ENCODE data around the gene UBE2U. TPM values are rescaled to one million over a fixed set of nuclear protein-coding genes. Genes with fewer than 3 reads are reported as not detected.

The UBE2U gene
- total and polyA plus RNA-seq, 2 of the 8 experiments (the other 6 are each of a cell fraction or from before 2014, with no cell fraction given): not detected

- Histone ChIP-seq H3K23ac (ENCODE audit: insufficient read length) (no peak overlapping the region), H2BK15ac (ENCODE audit: low read length) (no peak overlapping the region), H3K79me2 (ENCODE audit: control insufficient read depth in 1 of 2, insufficient read depth in 2 of 2, low read length in 2 of 2) (no peaks in the 10 kb centered on the region), H2AK5ac (ENCODE audit: low read depth, low read length) (no peak overlapping the region), H2BK120ac (replicated peaks; ENCODE audit: low read depth, low read length) (no peak overlapping the region), H4K8ac (ENCODE audit: extremely low read depth, insufficient read depth, low read length) (no peak overlapping the region), H4K91ac (replicated peaks; ENCODE audit: insufficient read length, low read length) (no peak overlapping the region), H2BK20ac (ENCODE audit: low read length) (no peak overlapping the region), H3K23me2 (ENCODE audit: low read depth, low read length) (no peaks in the 10 kb centered on the region), H3K14ac (ENCODE audit: insufficient read length) (no peak overlapping the region), H3K4me2 (ENCODE audit: insufficient read depth in 1 of 2, low read depth in 2 of 2, low read length in 2 of 2) (no peak overlapping the region), H3K27me3 (replicated peaks in 1 of 4; ENCODE audit: control insufficient read depth in 3 of 4, extremely low read depth in 1 of 4, insufficient read depth in 3 of 4, low read length in 3 of 4) (no peaks in the 10 kb centered on the region), H2BK5ac (ENCODE audit: low read depth, low read length) (no peak overlapping the region), H3K36me3 (ENCODE audit: control insufficient read depth in 2 of 4, insufficient read depth in 4 of 4, low read length in 3 of 4) (no peaks in the 10 kb centered on the region), H3K4me3 (ENCODE audit: extremely low read depth in 1 of 4, insufficient read depth in 2 of 4, low read depth in 3 of 4, low read length in 4 of 4) (no peak overlapping the region), H3K18ac (ENCODE audit: extremely low read depth, low read length) (no peak overlapping the region), H3K56ac (replicated peaks; ENCODE audit: insufficient read length, low read depth, low read length) (no peak overlapping the region), H2BK12ac (ENCODE audit: low read depth, low read length) (no peak overlapping the region), H4K5ac (ENCODE audit: insufficient read length, low read depth, low read length) (no peak overlapping the region), H3K9me3 (ENCODE audit: insufficient read depth in 2 of 2, low read depth in 1 of 2, low read length in 1 of 2) (no peaks in the 10 kb centered on the region), H3K4ac (replicated peaks; ENCODE audit: insufficient read length, low read depth, low read length) (no peak overlapping the region), H2AFZ (ENCODE audit: low read length) (no peak overlapping the region), H3K4me1 (replicated peaks in 1 of 4; ENCODE audit: control insufficient read depth in 3 of 4, insufficient read depth in 4 of 4, low read length in 3 of 4) (0 out of 7 replicates have a peak, but pooled peaks cover 0 to 4% (median 0%) of the 10 kb centered on the region in 4 experiments), H3K27ac (ENCODE audit: low read depth, low read length) (no peak overlapping the region), H4K20me1 (replicated peaks in 1 of 2; ENCODE audit: control insufficient read depth in 1 of 2, insufficient read depth in 2 of 2, low read length in 2 of 2) (no peaks in the 10 kb centered on the region), H3K79me1 (ENCODE audit: low read depth, low read length) (no peaks in the 10 kb centered on the region), H3K9ac (replicated peaks in 1 of 4; ENCODE audit: extremely low read depth in 1 of 4, low read depth in 3 of 4, low read length in 3 of 4) (no peak overlapping the region)
- no peak for FAIRE-seq
- no peak for DNase-seq (ENCODE audit: low read depth in 1 of 2, low spot score in 2 of 2)
- ChIA-PET POLR2A (ENCODE audit: partially characterized antibody) (interaction anchor here (0.5 kb wide), 1 partner anchor 42 kb away, joined by 4 read pairs; no protein-coding TSS in a partner anchor), CTCF (ENCODE audit: partially characterized antibody) (interaction anchor here (1.3 to 2.0 kb wide), 2 partner anchors 22 to 61 kb away, joined by 3 to 5 read pairs; no protein-coding TSS in a partner anchor)
- TF ChIP-seq E2F6 (IDR thresholded peaks at IDR 0.05): no peak
- TF ChIP-seq BRCA1 (IDR thresholded peaks at IDR 0.05; ENCODE audit: low read depth, low read length): no peak
- no peak for TF ChIP-seq CEBPB (IDR thresholded peaks at IDR 0.05; ENCODE audit: low read depth, low read length)
- no peak for TF ChIP-seq ASH2L (IDR thresholded peaks at IDR 0.05; ENCODE audit: low read length)
- TF ChIP-seq EZH2 (IDR thresholded peaks at IDR 0.05; ENCODE audit: low read depth, low read length, severe bottlenecking): no peak
- TF ChIP-seq RBBP5 (IDR thresholded peaks at IDR 0.05; ENCODE audit: borderline replicate concordance, low read depth, low read length): no peak
- TF ChIP-seq RAD21 (IDR thresholded peaks at IDR 0.05 in 1 of 2, conservative IDR thresholded peaks at IDR 0.05 in 1 of 2; ENCODE audit: low read depth in 2 of 2, low read length in 2 of 2): no peak
- TF ChIP-seq MAFK (IDR thresholded peaks at IDR 0.05; ENCODE audit: low read depth, low read length): no peak
- TF ChIP-seq JUN (IDR thresholded peaks at IDR 0.05; ENCODE audit: low read depth, low read length): no peak
- no peak for TF ChIP-seq NANOG (IDR thresholded peaks at IDR 0.05; ENCODE audit: insufficient read depth, low read depth, low read length, poor library complexity, severe bottlenecking)
- no peak for TF ChIP-seq CTCF (IDR thresholded peaks at IDR 0.05; ENCODE audit: control extremely low read depth in 1 of 3, insufficient read depth in 1 of 3, low read depth in 1 of 3, low read length in 3 of 3)
These were observed 101.4 kb downstream of the UBE2U start for GRCh38 chr1:64304823-64305222.
